Endodermal cell (in vitro differentiated cells): ENCODE measurements around the gene TCF7. TPM values are rescaled to one million over a fixed set of nuclear protein-coding genes. Genes with fewer than 3 reads are reported as not detected.

Source experiments
- DNase-seq: peaks from one replicate; pipeline ENCODE4 v3.0.0-alpha.2; 2017
- H3K27ac ChIP-seq: 2 replicates; pipeline ENCODE4 v1.5.1; 2013; ENCODE audit warnings: mild to moderate bottlenecking, low read depth, low read length, moderate library complexity
- H3K27me3 ChIP-seq: 2 replicates; pipeline ENCODE4 v1.6.1; 2013; ENCODE audit warnings: mild to moderate bottlenecking, low read length, moderate library complexity; ENCODE audit not compliant: insufficient read depth, control insufficient read depth, poor library complexity, severe bottlenecking
- H3K36me3 ChIP-seq: 2 replicates; pipeline ENCODE4 v1.7.0; 2013; ENCODE audit warnings: mild to moderate bottlenecking, low read length, moderate library complexity; ENCODE audit not compliant: control insufficient read depth, insufficient read depth
- H3K4me1 ChIP-seq: one replicate; pipeline ENCODE4 v1.7.0; 2013; ENCODE audit warnings: low read length; ENCODE audit not compliant: control insufficient read depth, insufficient read depth
- H3K4me3 ChIP-seq: 2 replicates; pipeline ENCODE4 v1.5.1; 2013; ENCODE audit warnings: mild to moderate bottlenecking, low read length, moderate library complexity
- H3K9ac ChIP-seq: 2 replicates; pipeline ENCODE4 v1.6.1; 2013; ENCODE audit warnings: mild to moderate bottlenecking, low read length, moderate library complexity; ENCODE audit not compliant: poor library complexity, severe bottlenecking; ENCODE audit errors: extremely low read depth
- H3K9me3 ChIP-seq: 2 replicates; pipeline ENCODE4 v1.6.1; 2013; ENCODE audit warnings: mild to moderate bottlenecking, low read length, moderate library complexity; ENCODE audit not compliant: control insufficient read depth
- H3K27ac Mint-ChIP-seq: 2 replicates; pipeline ENCODE4 v1.8.0; 2020; ENCODE audit warnings: mixed read lengths
- H3K27me3 Mint-ChIP-seq: 2 replicates; pipeline ENCODE4 v1.8.0; 2021; ENCODE audit warnings: mild to moderate bottlenecking, mixed read lengths; ENCODE audit not compliant: insufficient read depth
- H3K36me3 Mint-ChIP-seq: 2 replicates; pipeline ENCODE4 v1.8.0; 2020; ENCODE audit warnings: low read depth, mixed read lengths
- H3K4me1 Mint-ChIP-seq: 2 replicates; pipeline ENCODE4 v1.8.0; 2020; ENCODE audit warnings: mixed read lengths
- H3K4me3 Mint-ChIP-seq: 2 replicates; pipeline ENCODE4 v1.8.0; 2020; ENCODE audit warnings: mild to moderate bottlenecking, moderate library complexity, mixed read lengths
- H3K9me3 Mint-ChIP-seq: 2 replicates; pipeline ENCODE4 v1.8.0; 2020; ENCODE audit warnings: mild to moderate bottlenecking, mixed read lengths
- CTCF ChIP-seq: fragments of 200-600 bp; sonication (generic); conservative IDR thresholded peaks from 2 replicates; pipeline ENCODE4 v1.5.0; 2021; ENCODE audit warnings: antibody characterized with exemption, mild to moderate bottlenecking
- WGBS, 2 experiments: methylation state at CpG; one replicate each; pipeline versions ENCODE4 v1.1.5 to v1.1.7; 2013; ENCODE audit warnings: missing lambda C conversion rate in 2 of 2, mixed read lengths in 1 of 2; ENCODE audit not compliant: insufficient coverage in 1 of 2, insufficient read length in 1 of 2; 5-methylcytosine and 5-hydroxymethylcytosine counted together
- total RNA-seq, 2 donors: library from RNA; stranded (reverse); fragmentation: NEBNext Ultra II Directional in 1 of 2; extraction: Animal tissue kit (Norgen Biotek cat#: 25700) in 1 of 2; gene quantifications; 2 replicates in 1 of 2; 3 replicates in 1 of 2; pipeline ENCODE4 v1.2.1, GENCODE V29; 2021

TCF7 gene
- total RNA-seq, 2 donors from 2014 or later, result 14.9 to 19.4 TPM

GRCh38 chr5:134084022-134084565 lies 30.4 kb upstream of the TCF7 start:
- Histone ChIP-seq H3K9me3 (no peaks in the 10 kb centered on the region), H3K4me1 (no peaks in the 10 kb centered on the region), H3K27me3 (no peaks in the 10 kb centered on the region), H3K4me3 (no peak overlapping the region), H3K9ac (no peak overlapping the region), H3K36me3 (no peaks in the 10 kb centered on the region), H3K27ac (no peak overlapping the region)
- Mint-ChIP-seq H3K9me3 (no peaks in the 10 kb centered on the region), H3K27ac (no peak overlapping the region), H3K4me3 (no peak overlapping the region), H3K4me1 (peaks cover 26% of the 10 kb centered on the region), H3K27me3 (no peaks in the 10 kb centered on the region), H3K36me3 (no peaks in the 10 kb centered on the region)
- no peak for DNase-seq
- no peak for TF ChIP-seq CTCF
- WGBS, 2 experiments, result 83 to 93% methylated on average over 4 to 5 of the region's 5 CpGs

GRCh38 chr5:134084570-134084969 lies 29.9 kb upstream of the TCF7 start:
- H3K27ac Mint-ChIP-seq, result no peak overlapping the region
- no peaks in the 10 kb centered on the region for H3K4me1 ChIP-seq
- no peaks in the 10 kb centered on the region for H3K9me3 Mint-ChIP-seq
- no peak for DNase-seq
- no peaks in the 10 kb centered on the region for H3K36me3 Mint-ChIP-seq
- H3K4me3 ChIP-seq, result no peak overlapping the region
- no peaks in the 10 kb centered on the region for H3K27me3 ChIP-seq
- TF ChIP-seq CTCF, result no peak
- no peak overlapping the region for H3K9ac ChIP-seq
- no peak overlapping the region for H3K4me3 Mint-ChIP-seq
- no peak overlapping the region for H3K27ac ChIP-seq
- H3K36me3 ChIP-seq, result no peaks in the 10 kb centered on the region
- no peaks in the 10 kb centered on the region for H3K27me3 Mint-ChIP-seq
- WGBS, 2 experiments, result 46 to 50% methylated on average over 2 of the region's 2 CpGs
- H3K9me3 ChIP-seq, result no peaks in the 10 kb centered on the region
- peaks cover 22% of the 10 kb centered on the region for H3K4me1 Mint-ChIP-seq

- WGBS, 2 experiments, result 89 to 96% methylated on average over 3 to 6 of the region's 6 CpGs
- TF ChIP-seq CTCF, result no peak
- Mint-ChIP-seq H3K4me1 (peaks cover 19% of the 10 kb centered on the region), H3K36me3 (no peaks in the 10 kb centered on the region), H3K9me3 (no peaks in the 10 kb centered on the region), H3K27ac (no peak overlapping the region), H3K27me3 (no peaks in the 10 kb centered on the region), H3K4me3 (no peak overlapping the region)
- H3K27ac ChIP-seq, result no peak overlapping the region
- no peaks in the 10 kb centered on the region for H3K27me3 ChIP-seq
- no peaks in the 10 kb centered on the region for H3K36me3 ChIP-seq
- H3K4me3 ChIP-seq, result no peak overlapping the region
- no peaks in the 10 kb centered on the region for H3K9me3 ChIP-seq
- no peak overlapping the region for H3K9ac ChIP-seq
- H3K4me1 ChIP-seq, result no peaks in the 10 kb centered on the region
- DNase-seq, result no peak
These were observed 29.1 kb upstream of the TCF7 start for GRCh38 chr5:134085411-134085810.
